Right cardiac atrium (tissue), 5 donors: Measurements from ENCODE around the gene NEK4. TPM values are rescaled to one million over a fixed set of nuclear protein-coding genes. Genes with fewer than 3 reads are reported as not detected.

Experiments
- ATAC-seq, 2 donors: fragments of 200-7000 bp; cut with Tn5 transposase; one replicate each; pipeline versions ENCODE4 v1.8.0 to v1.9.1; 2020; ENCODE audit warnings: moderate library complexity in 2 of 2, mild to moderate bottlenecking in 1 of 2
- DNase-seq, 3 donors: peaks; one replicate each; pipeline ENCODE4 v3.0.0-alpha.2; 2020
- H3K27ac ChIP-seq: one replicate; pipeline ENCODE4 v1.5.1; 2013; ENCODE audit warnings: mild to moderate bottlenecking, low read length, control low read depth, moderate library complexity
- H3K27me3 ChIP-seq: one replicate; pipeline ENCODE4 v1.6.1; 2013; ENCODE audit not compliant: control insufficient read depth, insufficient read depth
- H3K4me1 ChIP-seq: one replicate; pipeline ENCODE4 v1.6.1; 2013; ENCODE audit warnings: low read length; ENCODE audit not compliant: control insufficient read depth, insufficient read depth
- H3K4me3 ChIP-seq: one replicate; pipeline ENCODE4 v1.5.1; 2013; ENCODE audit warnings: low read length, control low read depth
- H3K9me3 ChIP-seq: one replicate; pipeline ENCODE4 v1.6.1; 2013; ENCODE audit warnings: low read length; ENCODE audit not compliant: control insufficient read depth
- WGBS: extraction: QIAGEN DNeasy Blood & Tissue Kit; methylation state at CpG from one replicate; pipeline ENCODE4 v1.1.7; 2013; 5-methylcytosine and 5-hydroxymethylcytosine counted together
- intact Hi-C, 4 donors: fragments of 100-400 bp; cut with DNase I; formaldehyde crosslinking; loops; one replicate each; pipeline versions ENCODE4 v1.11.0 to v1.14.0; 2022 to 2023
- polyA plus RNA-seq: library from polyadenylated mRNA; stranded (reverse); fragments of 200-250 nt; gene quantifications from one replicate; pipeline ENCODE4 v1.2.3, GENCODE V29; 2013
- total RNA-seq, 4 donors: library from RNA; stranded (reverse); fragmentation: NEBNext Ultra II Directional; extraction: Animal tissue kit (Norgen Biotek cat#: 25700); gene quantifications; one replicate each; pipeline ENCODE4 v1.2.1, GENCODE V29; 2021
- donor health status: healthy with polysubstance abuse.
- donor health status: DM: no; HTN: yes; CAD: no.
- donor health status: DM: no; HTN: no; CAD: no.
- donor health status: DM: no; HTN: yes; CAD: no; lungs with severe emphysema.
- donor health status: DM: yes; HTN: yes; CAD: no.

NEK4 gene
- total and polyA plus RNA-seq, 5 donors, result 4.5 to 18.2 (median 17.1) TPM

DNA sequence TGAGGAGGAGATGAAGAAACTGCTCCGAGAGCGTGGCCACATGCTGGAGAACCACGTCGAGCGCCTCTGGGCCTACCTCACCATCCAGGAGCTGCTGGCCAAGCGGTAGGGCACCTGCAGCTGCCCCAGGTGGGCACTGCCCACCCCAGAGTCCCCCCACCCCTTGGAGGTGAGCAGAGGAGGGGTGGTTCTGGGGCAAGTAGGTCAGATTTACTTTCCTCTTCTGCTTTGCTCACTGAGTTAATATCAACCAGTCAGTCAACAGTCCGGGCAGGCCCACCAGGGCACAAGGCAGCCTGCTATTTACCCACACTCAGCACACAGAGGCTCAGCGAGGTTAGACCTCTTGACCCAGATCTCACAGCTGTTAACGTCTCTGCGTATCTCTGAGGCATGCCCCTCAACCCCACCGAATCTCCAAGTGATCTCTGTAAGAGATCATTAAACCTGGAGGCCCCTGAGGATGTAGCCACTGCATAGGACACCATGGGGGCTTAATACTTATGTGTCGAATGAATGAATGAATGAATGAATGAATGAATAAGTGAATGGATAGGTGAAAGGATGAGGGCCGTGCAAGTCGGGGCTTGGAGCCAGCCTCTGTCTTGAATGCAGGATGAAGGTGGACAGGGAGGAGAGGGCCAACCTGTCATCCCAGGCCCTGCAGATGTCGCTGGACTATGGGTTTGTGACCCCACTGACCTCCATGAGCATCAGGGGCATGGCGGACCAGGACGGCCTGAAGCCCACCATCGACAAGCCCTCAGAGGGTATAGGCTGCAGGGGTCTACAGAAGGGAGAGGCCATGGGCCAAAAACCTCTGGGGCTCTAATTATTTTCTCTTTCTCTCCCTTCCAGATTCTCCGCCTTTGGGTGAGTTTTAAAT, 15.8 kb upstream of the NEK4 start:
- no peaks in the 10 kb centered on the region for H3K4me1 ChIP-seq
- H3K27ac ChIP-seq, result no peak overlapping the region
- intact Hi-C loops, result no loop called here
- 86% methylated on average over 19 of the region's 19 CpGs for WGBS
- no peak for ATAC-seq
- no peak overlapping the region for H3K4me3 ChIP-seq
- no peak for DNase-seq
- no peaks in the 10 kb centered on the region for H3K9me3 ChIP-seq
- H3K27me3 ChIP-seq, result no peaks in the 10 kb centered on the region

DNA sequence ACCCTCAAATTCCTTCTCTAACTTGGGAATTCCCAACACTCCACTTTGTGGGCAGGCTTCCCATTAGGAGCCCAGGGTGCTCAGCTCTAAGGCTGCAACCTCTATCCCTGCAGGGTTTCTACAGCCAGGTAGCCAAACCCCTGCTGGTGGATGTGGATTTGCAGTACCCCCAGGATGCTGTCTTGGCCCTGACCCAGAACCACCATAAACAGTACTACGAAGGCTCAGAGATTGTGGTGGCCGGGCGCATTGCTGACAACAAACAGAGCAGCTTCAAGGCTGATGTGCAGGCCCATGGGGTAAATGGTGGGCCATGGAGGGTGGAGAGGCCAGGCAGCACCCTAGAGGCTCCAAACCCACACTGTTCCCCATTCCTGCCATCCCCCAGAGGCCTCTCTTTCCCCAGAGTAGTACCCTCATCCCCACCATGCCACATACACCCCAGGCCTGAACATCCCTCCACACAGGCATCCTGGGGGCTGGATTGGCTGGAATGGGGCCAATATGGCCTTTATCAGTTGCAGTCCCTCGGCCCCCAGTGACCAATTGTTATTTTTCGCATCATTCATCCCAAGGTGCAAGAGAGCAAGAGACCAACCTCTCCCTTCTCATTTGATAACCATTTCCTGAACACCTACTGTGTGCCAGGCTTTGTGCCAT, 14.3 kb upstream of the NEK4 start:
- DNase-seq, result no peak
- Histone ChIP-seq H3K4me3 (no peak overlapping the region), H3K4me1 (no peaks in the 10 kb centered on the region), H3K27me3 (no peaks in the 10 kb centered on the region), H3K27ac (no peak overlapping the region), H3K9me3 (no peaks in the 10 kb centered on the region)
- no peak for ATAC-seq
- intact Hi-C loops, result no loop called here
- 81% methylated on average over 5 of the region's 5 CpGs for WGBS

- H3K4me3 ChIP-seq, result no peak overlapping the region
- no peak for ATAC-seq
- intact Hi-C loops, result no loop called here
- no peak for DNase-seq
- no peaks in the 10 kb centered on the region for H3K27me3 ChIP-seq
- 82% methylated on average over 18 of the region's 18 CpGs for WGBS
- H3K9me3 ChIP-seq, result no peaks in the 10 kb centered on the region
- H3K27ac ChIP-seq, result no peak overlapping the region
- H3K4me1 ChIP-seq, result no peaks in the 10 kb centered on the region
Measured at GRCh38 chr3:52784021-52784621, 13.4 kb upstream of the NEK4 start.

GRCh38 chr3:52783211-52783555, 12.4 kb upstream of the NEK4 start:
- Histone ChIP-seq H3K9me3 (no peaks in the 10 kb centered on the region), H3K27ac (no peak overlapping the region), H3K4me3 (no peak overlapping the region), H3K4me1 (no peaks in the 10 kb centered on the region), H3K27me3 (no peaks in the 10 kb centered on the region)
- DNase-seq (no peak), ATAC-seq (no peak)
- 86% methylated on average over 3 of the region's 3 CpGs for WGBS
- intact Hi-C loops, result no loop called here

- no peak overlapping the region for H3K27ac ChIP-seq
- ATAC-seq, result no peak
- no peaks in the 10 kb centered on the region for H3K27me3 ChIP-seq
- H3K4me1 ChIP-seq, result no peaks in the 10 kb centered on the region
- H3K4me3 ChIP-seq, result no peak overlapping the region
- 68% methylated on average over 12 of the region's 12 CpGs for WGBS
- no peak for DNase-seq
- intact Hi-C loops, result no loop called here
- H3K9me3 ChIP-seq, result no peaks in the 10 kb centered on the region
Measured at GRCh38 chr3:52782412-52783210, 11.9 kb upstream of the NEK4 start.

GRCh38 chr3:52781741-52782140, 11.0 kb upstream of the NEK4 start:
- WGBS, result 65% methylated on average over 13 of the region's 13 CpGs
- DNase-seq (no peak), ATAC-seq (no peak)
- Histone ChIP-seq H3K4me1 (no peaks in the 10 kb centered on the region), H3K27me3 (no peaks in the 10 kb centered on the region), H3K4me3 (no peak overlapping the region), H3K9me3 (no peaks in the 10 kb centered on the region), H3K27ac (no peak overlapping the region)
- intact Hi-C loops, result no loop called here

DNA sequence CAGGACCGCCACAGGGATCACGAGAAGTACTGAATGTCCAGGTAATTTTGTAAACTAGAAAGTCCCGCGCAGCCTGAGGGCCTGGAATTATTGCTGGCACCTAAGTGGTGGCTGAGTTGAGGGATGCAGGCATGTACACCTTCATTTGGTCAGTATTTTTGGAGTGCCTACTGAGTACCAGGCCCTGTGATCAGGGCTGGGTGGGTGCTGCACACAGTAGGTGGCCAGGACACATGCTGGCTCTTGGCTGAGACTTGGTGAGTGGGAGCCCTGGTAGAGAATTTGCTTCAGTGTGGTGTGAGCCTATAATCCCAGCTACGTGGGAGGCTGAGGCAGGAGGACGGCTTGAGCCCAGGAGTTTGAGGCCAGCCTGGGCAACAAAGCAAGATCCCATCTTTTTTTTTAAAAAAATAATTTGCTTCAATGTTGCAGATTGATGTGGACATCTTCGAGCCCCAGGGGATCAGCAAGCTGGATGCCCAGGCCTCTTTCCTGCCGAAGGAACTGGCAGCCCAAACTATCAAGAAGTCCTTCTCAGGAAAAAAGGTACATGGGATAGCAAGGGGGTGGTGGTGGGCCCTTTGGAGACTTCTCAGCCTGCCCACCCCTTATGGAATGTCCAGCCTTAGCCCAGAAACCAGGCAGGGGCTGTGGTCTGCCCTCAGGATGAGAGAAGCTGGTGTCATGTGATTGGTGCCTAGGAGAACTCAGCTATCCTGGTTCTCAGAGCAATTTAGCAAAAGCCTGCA, 9.3 kb upstream of the NEK4 start:
- H3K27ac ChIP-seq, result no peak overlapping the region
- DNase-seq, result peak in 1 of 3 donors; percentile 16
- H3K9me3 ChIP-seq, result no peaks in the 10 kb centered on the region
- H3K4me3 ChIP-seq, result no peak overlapping the region
- intact Hi-C loops, result no loop called here
- H3K27me3 ChIP-seq, result no peaks in the 10 kb centered on the region
- no peak for ATAC-seq
- WGBS, result 84% methylated on average over 8 of the region's 8 CpGs
- no peaks in the 10 kb centered on the region for H3K4me1 ChIP-seq

DNA sequence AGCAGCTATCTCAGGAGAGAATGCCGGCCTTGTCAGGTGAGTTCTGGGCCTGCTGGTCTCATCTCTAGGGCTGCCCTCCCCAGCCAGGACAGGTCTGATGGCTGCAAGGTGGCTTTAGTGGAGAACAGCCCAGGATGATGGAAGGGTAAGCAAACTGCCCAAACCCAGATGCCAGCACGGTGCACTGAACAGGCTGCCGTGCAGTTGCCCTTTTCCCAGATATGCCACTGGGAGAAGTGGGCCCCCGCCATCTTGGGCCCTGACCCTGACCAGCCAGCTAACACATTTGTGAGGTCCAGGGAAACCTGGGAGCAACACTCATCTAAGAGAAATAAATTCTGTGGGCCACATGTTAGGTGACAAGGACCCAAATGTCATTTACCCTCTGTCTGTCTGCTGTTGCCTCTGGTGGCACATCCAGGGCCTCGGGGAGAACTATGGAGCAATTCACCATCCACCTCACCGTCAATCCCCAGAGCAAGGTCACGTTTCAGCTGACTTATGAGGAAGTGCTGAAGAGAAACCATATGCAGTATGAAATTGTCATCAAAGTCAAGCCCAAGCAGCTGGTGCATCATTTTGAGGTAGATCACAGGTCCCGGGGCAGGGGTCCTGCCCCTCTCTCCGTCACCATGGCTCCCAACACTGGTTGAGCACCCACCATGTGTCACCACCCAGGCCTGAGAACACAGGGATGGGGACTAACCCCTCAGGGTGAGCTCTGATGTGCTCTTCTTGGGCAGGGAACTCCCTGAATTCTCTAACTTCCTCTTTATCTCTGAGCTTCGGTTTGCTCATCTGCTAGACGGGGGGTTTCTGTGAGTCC, 8.5 kb upstream of the NEK4 start:
- WGBS, result 70% methylated on average over 11 of the region's 11 CpGs
- intact Hi-C loops, result no loop called here

GRCh38 chr3:52777959-52778805, 7.4 kb upstream of the NEK4 start:
- DNase-seq (no peak), ATAC-seq (no peak)
- Histone ChIP-seq H3K9me3 (no peaks in the 10 kb centered on the region), H3K4me1 (no peaks in the 10 kb centered on the region), H3K27me3 (no peaks in the 10 kb centered on the region), H3K27ac (no peak overlapping the region), H3K4me3 (no peak overlapping the region)
- intact Hi-C loops, result no loop called here
- 61% methylated on average over 17 of the region's 17 CpGs for WGBS

More for the DNA sequence above, 8.5 kb upstream of the NEK4 start:
- H3K27ac ChIP-seq, result no peak overlapping the region
- H3K4me3 ChIP-seq, result no peak overlapping the region
- H3K9me3 ChIP-seq, result no peaks in the 10 kb centered on the region
- DNase-seq, result no peak
- no peaks in the 10 kb centered on the region for H3K4me1 ChIP-seq
- H3K27me3 ChIP-seq, result no peaks in the 10 kb centered on the region
- no peak for ATAC-seq
